ENCODE results near the gene NFAM1.

NFAM1 gene

GRCh38 chr22:42414565-42415303 is 17.5 kb downstream of the NFAM1 start:
- no peak for DNase-seq (ENCODE audit: low read depth)

DNA sequence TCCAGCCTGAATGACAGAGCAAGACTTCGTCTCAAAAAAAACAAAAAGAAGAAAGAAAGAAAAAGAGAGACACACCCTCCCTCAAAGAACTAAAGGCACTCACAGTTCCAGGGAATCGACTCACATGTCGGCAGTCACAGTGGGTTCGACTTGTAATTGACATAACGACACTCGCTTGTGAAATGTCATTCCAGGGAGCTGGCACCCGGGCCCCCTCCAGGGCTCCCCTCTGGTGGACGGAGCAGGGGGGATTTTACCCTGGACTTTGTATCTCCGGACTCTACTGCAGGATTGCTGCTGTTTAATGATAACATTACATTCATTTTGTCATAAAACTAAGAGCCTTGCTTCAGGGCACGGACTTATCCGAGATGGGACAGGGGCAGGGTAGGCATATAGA is 18.2 kb downstream of the NFAM1 start:
- no peak for DNase-seq (ENCODE audit: low read depth)

GRCh38 chr22:42412744-42413333 is 19.4 kb downstream of the NFAM1 start:
- no peak for DNase-seq (ENCODE audit: low read depth)

GRCh38 chr22:42410708-42411107 is 21.5 kb downstream of the NFAM1 start:
- no peak for DNase-seq (ENCODE audit: low read depth)

DNA sequence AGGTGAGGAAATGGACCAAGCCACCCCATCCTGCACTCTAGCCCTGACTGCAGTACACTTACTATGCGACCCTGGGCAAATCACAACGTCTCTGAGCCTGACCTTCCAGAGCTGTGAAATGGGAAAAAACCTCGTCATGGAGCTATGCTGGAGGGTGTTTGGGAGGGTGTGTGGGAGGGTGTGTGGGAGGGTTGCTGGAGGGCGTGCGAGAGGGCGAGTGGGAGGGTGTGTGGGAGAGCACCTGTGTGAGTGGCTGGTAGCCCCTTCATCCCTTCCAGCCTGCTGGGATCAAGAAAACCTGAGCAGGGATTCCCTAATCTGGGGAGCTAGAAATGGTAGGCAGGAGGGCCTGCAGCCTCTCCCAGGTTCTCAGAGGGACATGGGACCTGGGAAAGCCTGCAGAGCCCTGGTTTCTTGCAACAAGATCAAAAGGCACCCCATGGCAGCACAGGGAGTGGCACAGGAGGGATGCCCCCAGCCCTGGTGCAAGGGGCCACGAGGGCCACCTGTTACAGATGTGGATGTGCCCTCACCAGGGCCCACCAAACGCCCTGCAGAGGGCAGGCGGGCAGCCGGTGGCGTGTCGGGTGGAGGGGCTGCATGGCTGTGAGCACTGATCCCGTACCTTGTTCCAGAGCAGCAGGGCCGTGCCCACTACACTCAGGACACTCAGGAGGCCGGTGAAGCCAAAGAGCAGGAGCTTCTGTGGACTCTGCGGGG is 23.2 kb downstream of the NFAM1 start:
- DNase-seq (ENCODE audit: low read depth) = no peak

- no peak for DNase-seq (ENCODE audit: low read depth)
These were observed 23.9 kb downstream of the NFAM1 start for GRCh38 chr22:42408276-42408675.

DNA sequence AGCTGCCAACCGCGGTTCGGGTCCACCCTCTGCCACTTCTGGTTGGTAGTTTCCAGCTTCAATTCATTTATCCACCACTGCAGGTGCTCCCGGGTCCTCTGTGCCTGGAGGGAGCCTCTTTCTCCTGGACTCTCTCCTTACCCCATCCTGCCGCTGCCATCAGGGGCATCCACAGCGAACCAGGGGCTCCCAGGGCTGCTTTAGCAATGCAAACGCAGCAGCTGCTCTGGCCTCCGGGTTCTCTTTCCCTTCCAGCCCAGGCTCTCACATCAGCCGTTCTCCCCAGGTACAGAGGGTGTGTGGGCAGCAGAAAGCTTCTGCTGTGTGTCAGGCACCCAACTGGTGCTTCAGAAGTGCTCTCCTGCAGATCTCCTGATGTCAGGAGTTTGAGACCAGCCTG is 27.9 kb downstream of the NFAM1 start:
- no peak for DNase-seq (ENCODE audit: low read depth)

DNA sequence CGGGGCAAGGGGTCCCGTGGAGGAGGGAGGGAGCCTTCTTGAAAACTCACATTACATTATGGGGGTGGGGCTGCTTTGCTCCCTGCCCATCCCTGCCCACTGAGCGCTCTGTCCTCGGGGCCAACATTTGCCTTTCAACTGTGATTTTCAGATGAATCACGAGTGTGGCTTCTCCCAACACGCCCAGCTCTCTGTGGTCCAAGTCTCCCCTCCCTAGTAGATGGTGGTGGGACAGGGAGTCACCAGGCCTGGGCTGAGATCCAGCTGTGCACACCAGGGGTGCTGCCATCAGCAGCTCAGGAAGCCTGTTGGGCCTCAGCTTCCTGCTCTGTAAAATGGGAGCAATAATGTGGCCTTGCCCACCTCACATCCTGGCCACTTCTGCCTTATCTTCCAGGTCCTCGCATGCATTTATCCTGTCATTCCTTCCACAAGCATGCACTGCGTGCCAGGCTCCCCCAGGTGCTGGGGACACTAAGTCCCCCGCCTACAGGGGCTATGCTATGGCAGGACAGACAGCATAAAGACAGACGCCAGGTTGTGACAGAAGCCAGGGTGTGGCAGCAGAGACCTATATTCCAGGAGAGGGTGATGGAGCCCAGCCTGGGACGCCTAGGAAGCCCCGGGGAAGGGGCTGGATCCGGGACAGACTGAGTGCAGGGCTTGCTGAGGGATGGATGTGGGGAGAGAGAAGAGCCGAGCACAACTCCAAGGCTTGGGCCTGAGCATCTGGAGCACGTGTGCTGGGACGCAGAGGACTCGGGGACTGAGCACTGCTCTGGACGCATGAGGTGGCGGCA is 30.5 kb downstream of the NFAM1 start:
- no peak for DNase-seq (ENCODE audit: low read depth)

- DNase-seq (ENCODE audit: low read depth) = no peak
These were observed 31.2 kb downstream of the NFAM1 start for GRCh38 chr22:42400811-42401534.

GRCh38 chr22:42399315-42400271 is 32.6 kb downstream of the NFAM1 start:
- no peak for DNase-seq (ENCODE audit: low read depth)

DNA sequence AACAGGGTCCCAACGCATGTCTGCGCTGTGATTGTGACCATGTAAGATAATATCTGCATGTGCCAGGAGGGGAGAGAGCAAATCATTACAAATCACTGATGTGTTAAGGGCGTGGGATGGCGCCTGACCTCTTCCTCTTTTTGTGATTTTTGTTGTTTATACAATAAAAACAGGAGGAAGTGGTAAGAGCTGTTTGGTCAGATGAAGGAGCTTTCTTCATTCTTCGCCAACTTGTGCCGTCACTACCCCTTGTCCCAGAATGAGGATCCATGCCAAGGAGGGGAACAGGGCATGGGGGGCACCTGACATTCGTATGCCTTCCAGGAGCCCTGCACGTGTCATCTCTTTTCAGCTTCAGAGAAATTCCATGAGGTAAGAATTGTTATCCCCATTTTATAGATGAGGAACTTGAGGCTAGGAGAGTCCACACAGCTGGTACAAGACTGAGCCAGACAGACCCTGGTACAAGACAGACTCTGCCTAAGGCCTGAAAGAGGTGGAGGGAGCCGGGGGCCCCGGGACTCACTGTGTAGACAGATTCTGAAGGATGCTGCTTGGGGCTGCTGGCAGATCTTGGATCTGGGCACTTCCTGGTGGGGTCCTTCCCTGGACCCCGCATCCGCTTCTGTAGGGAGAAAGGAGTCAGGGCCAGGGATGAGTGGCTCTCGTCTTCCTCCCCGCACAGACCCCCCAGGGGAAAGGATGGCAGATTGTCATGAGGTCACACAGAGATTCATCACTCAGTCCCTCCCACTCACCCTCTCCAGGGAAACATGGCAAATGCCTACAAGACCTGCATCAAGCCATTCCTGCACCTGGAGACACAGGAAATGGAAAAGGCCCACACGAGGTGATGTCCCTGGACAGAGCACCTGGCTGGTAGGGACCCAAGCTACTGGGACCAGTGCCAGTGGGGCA is 34.6 kb downstream of the NFAM1 start:
- DNase-seq (ENCODE audit: low read depth) = no peak

DNA sequence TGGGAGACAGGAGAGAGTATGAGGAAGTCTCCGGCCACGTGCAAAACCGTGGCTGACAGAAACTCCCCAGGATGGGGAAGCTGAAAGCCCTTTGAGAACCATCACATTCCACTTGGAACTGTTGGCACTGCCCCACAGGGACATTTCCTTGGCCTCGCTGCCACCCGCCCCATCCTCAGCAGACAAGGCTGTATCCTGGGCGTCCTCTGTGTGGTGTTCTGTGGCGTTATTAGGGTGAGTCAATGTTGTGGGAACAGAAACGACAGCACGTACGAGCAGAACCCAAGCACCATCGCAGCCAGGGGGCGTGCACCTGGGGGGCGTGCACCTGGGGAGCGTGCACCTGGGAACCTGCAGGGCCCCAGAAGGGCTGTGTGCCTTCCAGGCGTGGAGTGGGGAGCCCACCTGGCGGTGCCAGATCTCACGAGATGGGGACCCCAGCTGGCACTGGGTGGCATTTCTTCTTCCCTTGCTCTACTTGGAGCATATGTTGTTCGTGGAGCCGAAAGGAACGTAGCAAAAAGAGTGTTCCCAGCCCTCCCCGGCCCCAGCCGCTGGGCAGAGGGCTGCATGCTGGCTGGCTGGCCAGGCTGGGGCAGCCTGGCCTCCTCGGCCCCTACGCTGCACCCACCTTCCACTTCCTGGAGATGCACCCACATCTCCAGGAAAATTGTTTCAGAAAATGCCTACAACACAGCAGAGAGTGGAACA is 35.4 kb downstream of the NFAM1 start:
- no peak for DNase-seq (ENCODE audit: low read depth)

DNA sequence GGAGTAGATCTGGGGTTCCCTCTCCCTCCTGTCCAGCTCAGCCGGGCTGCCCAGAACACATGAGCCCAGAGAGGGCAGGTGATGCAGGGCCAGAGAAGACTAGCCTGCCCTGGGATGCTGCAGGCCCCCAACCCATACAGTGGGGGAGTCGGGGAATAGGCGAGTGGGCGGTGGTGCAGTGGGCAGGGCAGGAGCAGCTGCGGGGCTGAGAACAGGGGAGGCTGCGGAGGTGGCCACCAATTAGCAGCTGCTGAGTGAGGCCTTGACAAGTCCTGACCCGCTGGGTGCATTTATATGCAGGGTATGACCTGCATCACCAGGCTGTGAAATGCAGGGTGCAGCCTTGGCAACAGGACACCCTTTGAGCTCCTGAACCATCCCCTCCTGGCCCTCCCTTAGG is 43.1 kb downstream of the NFAM1 start:
- DNase-seq (ENCODE audit: low read depth) = no peak

DNA sequence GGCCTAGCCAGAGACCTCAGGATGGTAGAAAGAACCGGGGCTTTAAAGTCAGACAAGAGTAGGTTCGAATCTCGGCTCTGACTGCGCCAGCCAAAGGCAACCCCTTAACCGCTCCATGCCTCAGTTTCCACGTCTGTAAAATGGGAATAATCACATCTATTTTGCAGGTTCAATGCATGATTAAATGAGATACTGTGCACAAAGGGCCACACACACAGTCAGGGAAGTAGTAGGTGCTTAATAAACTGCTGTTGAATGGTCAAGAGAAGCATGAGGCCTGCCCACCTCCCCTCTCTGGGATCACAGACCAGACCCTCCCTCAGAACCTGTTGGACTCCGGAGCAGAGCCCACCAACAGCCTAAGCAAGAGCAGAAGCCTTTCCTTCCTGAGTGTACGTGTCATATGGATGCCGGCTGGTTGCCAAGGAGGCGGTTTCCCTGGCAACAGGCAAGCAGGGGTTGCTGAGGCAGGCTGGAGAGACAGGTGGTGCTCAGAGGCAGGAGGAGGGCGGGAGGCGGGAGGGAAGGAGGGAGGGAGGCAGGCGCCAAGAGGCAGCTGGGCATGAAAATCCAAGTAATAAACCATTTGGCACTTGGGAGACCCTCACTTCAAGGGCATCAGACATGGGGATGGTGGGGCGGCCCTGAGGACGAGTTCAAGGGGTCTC is 43.9 kb downstream of the NFAM1 start:
- no peak for DNase-seq (ENCODE audit: low read depth)

GRCh38 chr22:42387631-42388030 is 44.6 kb downstream of the NFAM1 start:
- DNase-seq (ENCODE audit: low read depth) = no peak

DNA sequence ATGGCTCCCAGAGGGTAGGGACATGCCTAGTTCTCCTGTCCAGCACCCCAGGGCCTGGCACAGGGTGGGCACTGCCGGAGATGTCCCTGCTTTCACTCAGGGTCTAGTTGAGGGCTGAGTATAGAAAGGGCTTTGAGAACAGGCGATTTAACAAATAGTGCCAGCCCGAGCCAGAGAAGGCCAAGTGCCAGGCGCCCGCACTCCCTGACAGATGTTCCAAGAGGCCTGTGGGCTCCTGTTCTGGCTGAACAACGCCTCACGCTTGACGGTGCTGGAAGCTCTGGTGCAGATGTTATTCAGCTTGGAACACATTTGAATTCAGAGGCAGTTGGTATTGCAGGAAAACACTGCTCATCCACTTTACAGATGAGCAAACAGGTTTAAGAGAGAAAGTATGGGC is 46.5 kb downstream of the NFAM1 start:
- DNase-seq (ENCODE audit: low read depth) = no peak

DNA sequence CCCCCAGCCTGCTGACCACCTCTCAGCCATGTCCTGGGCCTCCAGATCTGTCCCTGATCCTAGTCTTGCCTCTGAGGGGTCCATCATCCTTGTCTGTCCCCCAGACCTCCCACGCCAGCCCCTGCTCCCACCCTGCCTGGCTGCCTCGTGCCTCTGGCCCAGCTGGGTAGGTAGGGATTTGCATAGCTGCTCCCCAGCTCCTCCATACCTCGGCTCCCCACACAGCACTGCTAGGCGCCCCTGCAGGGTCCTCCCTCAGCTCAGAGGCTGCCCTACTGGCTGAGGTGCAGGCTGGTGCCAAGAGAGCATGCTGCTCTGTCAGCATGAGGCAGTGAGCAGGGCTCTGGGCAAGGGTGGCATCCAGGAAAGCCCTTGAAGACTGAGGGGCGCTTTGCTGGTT is 47.7 kb downstream of the NFAM1 start:
- no peak for DNase-seq (ENCODE audit: low read depth)

DNA sequence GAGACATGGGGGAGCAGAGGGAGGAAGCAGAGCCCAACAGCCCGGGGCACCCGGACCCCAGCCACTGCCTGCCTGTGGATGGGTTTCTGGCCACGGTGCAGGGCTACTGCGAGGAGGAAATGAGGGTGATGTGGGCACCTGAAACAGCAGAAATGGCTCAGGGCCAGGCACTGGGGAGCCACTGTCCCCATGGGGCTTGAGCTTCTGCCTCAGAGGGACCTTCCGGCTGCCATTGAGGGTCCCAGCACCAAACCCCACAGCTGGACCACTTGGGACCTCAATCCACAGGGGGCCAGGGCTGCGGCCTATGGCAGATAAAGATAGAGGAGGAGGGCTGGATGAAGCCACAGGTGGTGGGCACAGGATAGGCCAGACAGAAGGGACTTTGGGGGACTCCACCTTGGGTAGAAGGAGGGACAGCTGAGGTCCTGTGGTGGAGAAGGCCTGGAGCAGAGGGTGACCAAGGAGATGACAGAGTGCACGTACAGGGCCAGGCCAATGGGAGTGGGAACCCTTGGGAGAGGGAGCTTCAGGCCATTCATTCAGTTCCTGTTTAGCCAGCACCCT is 48.3 kb downstream of the NFAM1 start:
- no peak for DNase-seq (ENCODE audit: low read depth)
